Stimulated activated CD4-positive, alpha-beta T cell treated with anti-CD3 and anti-CD28 coated beads, Interleukin-1b, Interleukin-23, amount 100 ng/mL, for 1 hour (primary cell): ENCODE results near the gene CNBD2.
"Not testable (repeated sequence)": the region's sequence is repeated elsewhere in the genome, so short reads cannot be mapped to it uniquely, and the experiment has no call there.

Source experiments
- DNase-seq, 2 donors: peaks; one replicate each; pipeline ENCODE4 v3.0.0-alpha.2; 2020; ENCODE audit warnings: low read depth in 2 of 2

CNBD2 gene

GRCh38 chr20:36063916-36064657, 95.7 kb downstream of the CNBD2 start:
- DNase-seq: no peak

GRCh38 chr20:36064658-36065426, 96.5 kb downstream of the CNBD2 start:
- DNase-seq: peak; percentile 84 to 96

GRCh38 chr20:36065427-36065998, 97.1 kb downstream of the CNBD2 start:
- DNase-seq: no peak

- no peak for DNase-seq
These were observed 98.4 kb downstream of the CNBD2 start for GRCh38 chr20:36066777-36067176.

- not testable (repeated sequence) for DNase-seq
These were observed 100.1 kb downstream of the CNBD2 start for GRCh38 chr20:36068526-36068925.

GRCh38 chr20:36070451-36070850, 102.1 kb downstream of the CNBD2 start:
- DNase-seq: no peak

- no peak for DNase-seq
These were observed 103.5 kb downstream of the CNBD2 start for GRCh38 chr20:36071848-36072247.

GRCh38 chr20:36074983-36075382, 106.6 kb downstream of the CNBD2 start:
- DNase-seq: no peak

- not testable (repeated sequence) for DNase-seq
These were observed 109.4 kb downstream of the CNBD2 start for GRCh38 chr20:36077762-36078161.

GRCh38 chr20:36079486-36079885, 111.1 kb downstream of the CNBD2 start:
- no peak for DNase-seq

- DNase-seq: not testable (repeated sequence)
These were observed 111.6 kb downstream of the CNBD2 start for GRCh38 chr20:36079984-36080383.
